Stimulated activated CD4-positive, alpha-beta T cell treated with anti-CD3 and anti-CD28 coated beads, Interleukin-2, amount 100 ng/mL, for 48 hours (primary cell): ENCODE data around the gene BTBD16.

Experiments used
- DNase-seq, 2 donors: peaks; one replicate each; pipeline ENCODE4 v3.0.0-alpha.2; 2020

Gene BTBD16

GRCh38 chr10:122323941-122324675 is 53.0 kb downstream of the BTBD16 start:
- DNase-seq = no peak

GRCh38 chr10:122325235-122325634 is 54.1 kb downstream of the BTBD16 start:
- DNase-seq = no peak

- DNase-seq = no peak
These were observed 55.3 kb downstream of the BTBD16 start for GRCh38 chr10:122326385-122326784.

GRCh38 chr10:122326806-122327205 is 55.7 kb downstream of the BTBD16 start:
- no peak for DNase-seq

GRCh38 chr10:122327237-122328206 is 56.4 kb downstream of the BTBD16 start:
- DNase-seq = no peak

- DNase-seq = no peak
These were observed 57.6 kb downstream of the BTBD16 start for GRCh38 chr10:122328676-122329075.

- no peak for DNase-seq
These were observed 58.3 kb downstream of the BTBD16 start for GRCh38 chr10:122329416-122329815.

GRCh38 chr10:122331100-122331499 is 60.0 kb downstream of the BTBD16 start:
- DNase-seq = no peak

GRCh38 chr10:122331615-122332446 is 60.7 kb downstream of the BTBD16 start:
- no peak for DNase-seq

GRCh38 chr10:122333037-122333436 is 61.9 kb downstream of the BTBD16 start:
- DNase-seq = peak in 1 of 2 donors; percentile 12

- no peak for DNase-seq
These were observed 65.2 kb downstream of the BTBD16 start for GRCh38 chr10:122336332-122336731.

- DNase-seq = no peak
These were observed 65.9 kb downstream of the BTBD16 start for GRCh38 chr10:122336961-122337360.

- no peak for DNase-seq
These were observed 67.7 kb downstream of the BTBD16 start for GRCh38 chr10:122338609-122339441.

- DNase-seq = no peak
These were observed 70.2 kb downstream of the BTBD16 start for GRCh38 chr10:122341141-122341810.

- peak; percentile 41 to 48 for DNase-seq
These were observed 71.4 kb downstream of the BTBD16 start for GRCh38 chr10:122342293-122343134.

- no peak for DNase-seq
These were observed 72.2 kb downstream of the BTBD16 start for GRCh38 chr10:122343135-122343800.

- DNase-seq = no peak
These were observed 72.8 kb downstream of the BTBD16 start for GRCh38 chr10:122343936-122344335.

- DNase-seq = no peak
These were observed 73.7 kb downstream of the BTBD16 start for GRCh38 chr10:122344741-122345258.

- no peak for DNase-seq
These were observed 75.3 kb downstream of the BTBD16 start for GRCh38 chr10:122346326-122346950.
